CD14-positive monocyte (primary cell): ENCODE results near the gene HS6ST3. TPM values are rescaled to one million over a fixed set of nuclear protein-coding genes. Genes with fewer than 3 reads are reported as not detected.

Experiments used
- DNase-seq, 3 donors: peaks; one replicate each; pipeline ENCODE4 v3.0.0-alpha.2; 2011 to 2022
- H2AFZ ChIP-seq: 2 replicates; pipeline ENCODE4 v1.6.0; 2012; ENCODE audit warnings: mild to moderate bottlenecking, low read depth, low read length, inconsistent platforms; ENCODE audit not compliant: insufficient read depth, poor library complexity, severe bottlenecking
- H3K27ac ChIP-seq, 2 donors: 1 replicate in 1 of 2; 2 replicates in 1 of 2; pipeline ENCODE4 v1.5.1; 2012 to 2013; ENCODE audit warnings: low read length in 2 of 2, control low read depth in 1 of 2, inconsistent platforms in 1 of 2, low read depth in 1 of 2, mild to moderate bottlenecking in 1 of 2
- H3K27me3 ChIP-seq, 2 donors: one replicate each; pipeline versions ENCODE4 v1.6.0 to v1.6.1; 2011 to 2013; ENCODE audit warnings: low read length in 2 of 2; ENCODE audit not compliant: control insufficient read depth in 2 of 2, insufficient read depth in 2 of 2
- H3K36me3 ChIP-seq, 2 donors: replicated peaks in 1 of 2; 1 replicate in 1 of 2; 2 replicates in 1 of 2; pipeline versions ENCODE4 v1.5.1 to v1.6.1; 2012 to 2013; ENCODE audit warnings: low read length in 2 of 2, control low read depth in 1 of 2, inconsistent platforms in 1 of 2, mild to moderate bottlenecking in 1 of 2; ENCODE audit not compliant: insufficient read depth in 2 of 2, control insufficient read depth in 1 of 2
- H3K4me1 ChIP-seq, 2 donors: 1 replicate in 1 of 2; 2 replicates in 1 of 2; pipeline versions ENCODE4 v1.5.1 to v1.6.1; 2012 to 2013; ENCODE audit warnings: low read length in 2 of 2, control low read depth in 1 of 2, inconsistent platforms in 1 of 2, mild to moderate bottlenecking in 1 of 2, moderate library complexity in 1 of 2; ENCODE audit not compliant: insufficient read depth in 2 of 2, control insufficient read depth in 1 of 2
- H3K4me2 ChIP-seq: replicated peaks from 2 replicates; pipeline ENCODE3; 2012; ENCODE audit warnings: low read length, moderate library complexity, mild to moderate bottlenecking; ENCODE audit not compliant: poor library complexity, severe bottlenecking; ENCODE audit errors: extremely low read depth
- H3K4me3 ChIP-seq, 3 experiments: fragments of 200-600 bp in 1 of 3; sonication (generic) in 1 of 3; replicated peaks in 1 of 3; 1 replicate in 2 of 3; 2 replicates in 1 of 3; pipeline ENCODE4 v1.5.1; 2011 to 2013; ENCODE audit warnings: low read length in 3 of 3, mild to moderate bottlenecking in 3 of 3, control low read depth in 2 of 3, low read depth in 2 of 3, inconsistent platforms in 1 of 3, moderate library complexity in 1 of 3
- H3K79me2 ChIP-seq: 2 replicates; pipeline ENCODE4 v1.6.0; 2012; ENCODE audit warnings: mild to moderate bottlenecking, control low read depth, inconsistent platforms, low read length, moderate library complexity; ENCODE audit not compliant: insufficient read depth
- H3K9ac ChIP-seq: 2 replicates; pipeline ENCODE4 v1.6.0; 2017; ENCODE audit warnings: low read length, mild to moderate bottlenecking; ENCODE audit not compliant: insufficient read depth, poor library complexity, severe bottlenecking
- H3K9me3 ChIP-seq, 2 donors: replicated peaks in 1 of 2; 1 replicate in 1 of 2; 2 replicates in 1 of 2; pipeline versions ENCODE4 v1.5.1 to v1.6.1; 2012 to 2013; ENCODE audit warnings: low read length in 2 of 2, control low read depth in 1 of 2; ENCODE audit not compliant: control insufficient read depth in 1 of 2, insufficient read depth in 1 of 2
- H4K20me1 ChIP-seq: 2 replicates; pipeline ENCODE4 v1.6.0; 2012; ENCODE audit warnings: mild to moderate bottlenecking, low read length, control low read depth, moderate library complexity; ENCODE audit not compliant: insufficient read depth
- H3K27ac Mint-ChIP-seq, 7 donors: one replicate each; pipeline ENCODE4 v1.8.0; 2020; ENCODE audit warnings: mild to moderate bottlenecking in 7 of 7, mixed read lengths in 7 of 7, moderate library complexity in 6 of 7, inconsistent platforms in 2 of 7
- H3K27me3 Mint-ChIP-seq, 3 donors: one replicate each; pipeline ENCODE4 v1.8.0; 2021 to 2022; ENCODE audit warnings: low read depth in 3 of 3, mild to moderate bottlenecking in 3 of 3, mixed read lengths in 3 of 3, moderate library complexity in 3 of 3, inconsistent platforms in 1 of 3
- H3K36me3 Mint-ChIP-seq, 2 donors: one replicate each; pipeline ENCODE4 v1.8.0; 2020; ENCODE audit warnings: mixed read lengths in 2 of 2, inconsistent platforms in 1 of 2, mild to moderate bottlenecking in 1 of 2
- H3K4me1 Mint-ChIP-seq: one replicate; pipeline ENCODE4 v1.8.0; 2020; ENCODE audit warnings: mild to moderate bottlenecking, mixed read lengths
- H3K4me3 Mint-ChIP-seq, 2 donors: one replicate each; pipeline ENCODE4 v1.8.0; 2020; ENCODE audit warnings: mild to moderate bottlenecking in 2 of 2, mixed read lengths in 2 of 2, moderate library complexity in 1 of 2
- H3K9me3 Mint-ChIP-seq, 7 donors: one replicate each; pipeline ENCODE4 v1.8.0; 2020 to 2022; ENCODE audit warnings: mixed read lengths in 7 of 7, mild to moderate bottlenecking in 6 of 7, moderate library complexity in 6 of 7, inconsistent platforms in 2 of 7
- WGBS: methylation state at CpG from one replicate; pipeline ENCODE4 v1.1.5; 2013; ENCODE audit warnings: missing lambda C conversion rate; ENCODE audit not compliant: insufficient coverage; 5-methylcytosine and 5-hydroxymethylcytosine counted together
- intact Hi-C, 2 donors: fragments of 100-400 bp; cut with micrococcal nuclease; formaldehyde crosslinking; loops; one replicate each; pipeline versions ENCODE4 v1.15.0 to v1.15.1; 2023
- polyA plus RNA-seq, 3 donors: library from polyadenylated mRNA; depleted of rRNA in 1 of 3; unstranded in 2 of 3; stranded (reverse) in 1 of 3; fragments of 300-500 nt in 2 of 3; fragments of >200 nt in 1 of 3; fragmentation: Illumina TruSeq in 2 of 3; gene quantifications; 1 replicate in 2 of 3; 2 replicates in 1 of 3; pipeline ENCODE4 v1.2.3, GENCODE V29; 2012 to 2021
- TF ChIP-seq, protein P1 (sequence below): fragments of 200-600 bp; IDR thresholded peaks from one replicate; pipeline ENCODE4 v1.8.0; 2022; ENCODE audit warnings: antibody characterized with exemption, mild to moderate bottlenecking

Gene HS6ST3
- polyA plus RNA-seq, 3 donors: not detected

DNA sequence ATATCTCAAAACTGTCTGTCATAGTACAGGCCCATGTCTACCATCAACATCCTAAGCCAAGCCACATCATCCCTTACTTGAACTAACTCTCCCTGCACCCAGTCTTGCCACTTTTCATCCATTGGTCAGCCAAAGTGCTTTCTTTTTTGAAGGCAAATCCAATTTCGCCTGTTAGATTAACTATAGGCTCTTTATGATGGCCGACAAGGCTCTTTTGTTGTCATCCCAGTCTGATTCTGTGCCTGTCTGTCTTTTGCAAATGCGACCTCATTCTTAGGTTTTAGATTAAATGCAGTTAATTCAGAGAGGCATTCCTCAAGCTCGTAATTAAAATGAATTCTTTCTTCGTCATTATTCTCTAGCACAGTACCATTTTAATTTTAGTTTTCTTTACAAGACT lies 148.3 kb downstream of the HS6ST3 start:
- Histone ChIP-seq H3K4me1 (no peaks in the 10 kb centered on the region), H3K79me2 (no peaks in the 10 kb centered on the region), H4K20me1 (no peaks in the 10 kb centered on the region), H2AFZ (no peak overlapping the region), H3K27ac (no peak overlapping the region), H3K27me3 (no peaks in the 10 kb centered on the region), H3K4me2 (no peak overlapping the region), H3K4me3 (no peak overlapping the region), H3K36me3 (no peaks in the 10 kb centered on the region), H3K9ac (no peak overlapping the region), H3K9me3 (no peaks in the 10 kb centered on the region)
- TF ChIP-seq, protein P1, sequence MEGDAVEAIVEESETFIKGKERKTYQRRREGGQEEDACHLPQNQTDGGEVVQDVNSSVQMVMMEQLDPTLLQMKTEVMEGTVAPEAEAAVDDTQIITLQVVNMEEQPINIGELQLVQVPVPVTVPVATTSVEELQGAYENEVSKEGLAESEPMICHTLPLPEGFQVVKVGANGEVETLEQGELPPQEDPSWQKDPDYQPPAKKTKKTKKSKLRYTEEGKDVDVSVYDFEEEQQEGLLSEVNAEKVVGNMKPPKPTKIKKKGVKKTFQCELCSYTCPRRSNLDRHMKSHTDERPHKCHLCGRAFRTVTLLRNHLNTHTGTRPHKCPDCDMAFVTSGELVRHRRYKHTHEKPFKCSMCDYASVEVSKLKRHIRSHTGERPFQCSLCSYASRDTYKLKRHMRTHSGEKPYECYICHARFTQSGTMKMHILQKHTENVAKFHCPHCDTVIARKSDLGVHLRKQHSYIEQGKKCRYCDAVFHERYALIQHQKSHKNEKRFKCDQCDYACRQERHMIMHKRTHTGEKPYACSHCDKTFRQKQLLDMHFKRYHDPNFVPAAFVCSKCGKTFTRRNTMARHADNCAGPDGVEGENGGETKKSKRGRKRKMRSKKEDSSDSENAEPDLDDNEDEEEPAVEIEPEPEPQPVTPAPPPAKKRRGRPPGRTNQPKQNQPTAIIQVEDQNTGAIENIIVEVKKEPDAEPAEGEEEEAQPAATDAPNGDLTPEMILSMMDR: no peak
- no peak overlapping the region for H3K4me3 Mint-ChIP-seq
- H3K4me1 Mint-ChIP-seq: no peaks in the 10 kb centered on the region
- no peaks in the 10 kb centered on the region for H3K36me3 Mint-ChIP-seq
- H3K27ac Mint-ChIP-seq: no peak overlapping the region
- peaks cover 0 to 6% (median 2%) of the 10 kb centered on the region in 7 donors for H3K9me3 Mint-ChIP-seq
- intact Hi-C loops: no loop called here
- WGBS: 100% methylated on average over 2 of the region's 5 CpGs
- H3K27me3 Mint-ChIP-seq: no peaks in the 10 kb centered on the region
- DNase-seq: no peak

DNA sequence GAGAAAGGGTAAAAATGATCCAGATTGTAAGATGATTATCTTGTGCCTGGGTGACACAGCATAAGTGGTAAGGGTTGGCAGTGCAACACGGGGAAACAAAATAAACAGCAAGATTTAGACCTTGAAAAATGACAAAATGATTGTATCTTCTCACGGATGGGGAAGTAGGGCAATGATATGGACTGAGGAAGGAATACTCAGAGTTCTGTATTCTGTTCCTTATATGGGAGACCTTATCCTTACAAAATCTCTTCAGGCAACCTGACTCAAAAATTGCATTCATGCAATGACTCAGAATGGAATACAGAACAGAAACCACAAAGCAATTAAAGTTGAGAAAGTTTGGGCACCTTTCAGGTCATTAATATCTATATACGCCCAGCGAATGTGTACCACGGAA lies 149.0 kb downstream of the HS6ST3 start:
- DNase-seq: no peak
- Mint-ChIP-seq H3K4me3 (no peak overlapping the region), H3K27me3 (no peaks in the 10 kb centered on the region), H3K4me1 (no peaks in the 10 kb centered on the region), H3K27ac (no peak overlapping the region), H3K9me3 (peaks cover 0 to 6% (median 2%) of the 10 kb centered on the region in 7 donors), H3K36me3 (no peaks in the 10 kb centered on the region)
- Histone ChIP-seq H3K36me3 (no peaks in the 10 kb centered on the region), H4K20me1 (no peaks in the 10 kb centered on the region), H2AFZ (no peak overlapping the region), H3K4me3 (no peak overlapping the region), H3K9me3 (no peaks in the 10 kb centered on the region), H3K9ac (no peak overlapping the region), H3K27ac (no peak overlapping the region), H3K4me2 (no peak overlapping the region), H3K79me2 (no peaks in the 10 kb centered on the region), H3K27me3 (no peaks in the 10 kb centered on the region), H3K4me1 (no peaks in the 10 kb centered on the region)
- intact Hi-C loops: no loop called here
- WGBS: 57% methylated on average over 1 of the region's 5 CpGs
- TF ChIP-seq, protein P1: no peak
